HG03565 (cell line): ENCODE data around the gene ANKS6.

Experiments used
- ATAC-seq: cut with Tn5 transposase; IDR thresholded peaks from one replicate; pipeline ENCODE4 v1.9.1; 2021; ENCODE audit warnings: mild to moderate bottlenecking, moderate library complexity; ENCODE audit not compliant: unreplicated experiment

ANKS6 gene

GRCh38 chr9:98740226-98740881, 56.0 kb downstream of the ANKS6 start:
- ATAC-seq: no peak

GRCh38 chr9:98738741-98739140, 57.6 kb downstream of the ANKS6 start:
- no peak for ATAC-seq

GRCh38 chr9:98736226-98736625, 60.1 kb downstream of the ANKS6 start:
- ATAC-seq: no peak

GRCh38 chr9:98732801-98733200, 63.6 kb downstream of the ANKS6 start:
- no peak for ATAC-seq

GRCh38 chr9:98732091-98732490, 64.3 kb downstream of the ANKS6 start:
- no peak for ATAC-seq

GRCh38 chr9:98730871-98731270, 65.5 kb downstream of the ANKS6 start:
- ATAC-seq: no peak

- ATAC-seq: no peak
These were observed 67.9 kb downstream of the ANKS6 start for GRCh38 chr9:98728500-98728899.

GRCh38 chr9:98727428-98727827, 68.9 kb downstream of the ANKS6 start:
- no peak for ATAC-seq

GRCh38 chr9:98726735-98727134, 69.6 kb downstream of the ANKS6 start:
- ATAC-seq: no peak

- no peak for ATAC-seq
These were observed 71.4 kb downstream of the ANKS6 start for GRCh38 chr9:98724810-98725530.

- no peak for ATAC-seq
These were observed 74.7 kb downstream of the ANKS6 start for GRCh38 chr9:98721643-98722042.

- no peak for ATAC-seq
These were observed 76.0 kb downstream of the ANKS6 start for GRCh38 chr9:98720402-98720801.

GRCh38 chr9:98719055-98719454, 77.3 kb downstream of the ANKS6 start:
- no peak for ATAC-seq

GRCh38 chr9:98714833-98715232, 81.5 kb downstream of the ANKS6 start:
- ATAC-seq: no peak

- no peak for ATAC-seq
These were observed 83.4 kb downstream of the ANKS6 start for GRCh38 chr9:98712987-98713386.

GRCh38 chr9:98709968-98710965, 86.1 kb downstream of the ANKS6 start:
- no peak for ATAC-seq

- no peak for ATAC-seq
These were observed 87.1 kb downstream of the ANKS6 start, which contains the start of gene GABBR2 for GRCh38 chr9:98708933-98709911. Gene GABBR2, minus strand, starts transcription at chr9:98708935. Its CDS starts 198 bp downstream, at chr9:98708737.

GRCh38 chr9:98708103-98708932, 88.0 kb downstream of the ANKS6 start:
- no peak for ATAC-seq
